Mesothelial cell of epicardium (in vitro differentiated cells): ENCODE measurements around the gene KLRC2. TPM values are rescaled to one million over a fixed set of nuclear protein-coding genes. Genes with fewer than 3 reads are reported as not detected.
"Not testable (repeated sequence)": the region's sequence is repeated elsewhere in the genome, so short reads cannot be mapped to it uniquely, and the experiment has no call there.

ENCODE experiments used
- DNase-seq, 2 experiments: peaks; one replicate each; pipeline ENCODE4 v3.0.0; 2021; ENCODE audit warnings: low spot score in 2 of 2; ENCODE audit not compliant: unreplicated experiment in 2 of 2
- H3K27ac Mint-ChIP-seq: 2 replicates; pipeline ENCODE4 v1.8.0; 2021; ENCODE audit warnings: mixed read lengths
- H3K27me3 Mint-ChIP-seq: 2 replicates; pipeline ENCODE4 v1.8.0; 2021; ENCODE audit warnings: low read depth, mixed read lengths
- H3K36me3 Mint-ChIP-seq: 2 replicates; pipeline ENCODE4 v1.8.0; 2021; ENCODE audit warnings: mixed read lengths
- H3K4me1 Mint-ChIP-seq: 2 replicates; pipeline ENCODE4 v1.8.0; 2021; ENCODE audit warnings: mixed read lengths
- H3K4me3 Mint-ChIP-seq: 2 replicates; pipeline ENCODE4 v1.8.0; 2021; ENCODE audit warnings: mild to moderate bottlenecking, moderate library complexity, mixed read lengths
- H3K9me3 Mint-ChIP-seq: 2 replicates; pipeline ENCODE4 v1.8.0; 2021; ENCODE audit warnings: mixed read lengths
- CTCF ChIP-seq: fragments of 200-600 bp; sonication (generic); IDR thresholded peaks from one replicate; pipeline ENCODE4 v1.5.0; 2021; ENCODE audit warnings: antibody characterized with exemption; ENCODE audit not compliant: unreplicated experiment
- total RNA-seq: library from RNA; stranded (reverse); gene quantifications from 3 replicates; pipeline ENCODE4 v1.2.1, GENCODE V29; 2021

The KLRC2 gene
- total RNA-seq, 1 donor from 2014 or later = not detected

GRCh38 chr12:10424260-10424899, 11.4 kb downstream of the KLRC2 start:
- not testable (repeated sequence) for DNase-seq, H3K27ac Mint-ChIP-seq, H3K9me3 Mint-ChIP-seq, H3K27me3 Mint-ChIP-seq, H3K4me1 Mint-ChIP-seq, H3K4me3 Mint-ChIP-seq, H3K36me3 Mint-ChIP-seq

GRCh38 chr12:10422159-10422558, 13.7 kb downstream of the KLRC2 start:
- not testable (repeated sequence) for H3K4me3 Mint-ChIP-seq, H3K36me3 Mint-ChIP-seq, H3K4me1 Mint-ChIP-seq, DNase-seq, H3K27me3 Mint-ChIP-seq, H3K27ac Mint-ChIP-seq, H3K9me3 Mint-ChIP-seq

GRCh38 chr12:10420334-10420733, 15.5 kb downstream of the KLRC2 start, which contains the start of gene KLRC3:
KLRC3 (minus strand) TSS chr12:10420595; CDS start chr12:10420550, 45 bp downstream.
- not testable (repeated sequence) for DNase-seq, H3K4me3 Mint-ChIP-seq, H3K27me3 Mint-ChIP-seq, H3K36me3 Mint-ChIP-seq, H3K4me1 Mint-ChIP-seq, H3K27ac Mint-ChIP-seq, H3K9me3 Mint-ChIP-seq

- Mint-ChIP-seq H3K27me3 (no peaks in the 10 kb centered on the region), H3K4me1 (peaks cover 5% of the 10 kb centered on the region), H3K9me3 (peaks cover 4% of the 10 kb centered on the region), H3K27ac (no peak within 1 kb of the TSS), H3K36me3 (no peaks in the 10 kb centered on the region), H3K4me3 (no peak within 1 kb of the TSS)
- no peak for TF ChIP-seq CTCF
- no peak for DNase-seq
Measured at GRCh38 chr12:10409392-10409791, 26.4 kb downstream of the KLRC2 start, which contains the start of gene KLRC4. KLRC4 (minus strand) TSS chr12:10409757; CDS start chr12:10409575, 182 bp downstream.

GRCh38 chr12:10408842-10409241, 27.0 kb downstream of the KLRC2 start:
- Mint-ChIP-seq H3K27me3 (no peaks in the 10 kb centered on the region), H3K27ac (no peak overlapping the region), H3K9me3 (peaks cover 4% of the 10 kb centered on the region), H3K4me1 (peaks cover 5% of the 10 kb centered on the region), H3K4me3 (no peak overlapping the region), H3K36me3 (no peaks in the 10 kb centered on the region)
- no peak for DNase-seq
- TF ChIP-seq CTCF = no peak

- Mint-ChIP-seq H3K4me3 (no peak overlapping the region), H3K9me3 (peaks cover 4% of the 10 kb centered on the region)
Measured at GRCh38 chr12:10406725-10407124, 29.1 kb downstream of the KLRC2 start.

GRCh38 chr12:10405294-10405693, 30.5 kb downstream of the KLRC2 start:
- Mint-ChIP-seq H3K4me1 (no peaks in the 10 kb centered on the region), H3K27me3 (no peaks in the 10 kb centered on the region), H3K9me3 (peaks cover 5% of the 10 kb centered on the region), H3K36me3 (no peaks in the 10 kb centered on the region), H3K4me3 (no peak overlapping the region), H3K27ac (no peak overlapping the region)
- no peak for TF ChIP-seq CTCF
- DNase-seq = no peak

More at GRCh38 chr12:10406725-10407124, 29.1 kb downstream of the KLRC2 start:
- DNase-seq = no peak
- no peak for TF ChIP-seq CTCF
- Mint-ChIP-seq H3K36me3 (no peaks in the 10 kb centered on the region), H3K27ac (no peak overlapping the region), H3K4me1 (peaks cover 5% of the 10 kb centered on the region), H3K27me3 (no peaks in the 10 kb centered on the region)
